K562 (cell line): ENCODE data around the gene PRTN3. TPM values are rescaled to one million over a fixed set of nuclear protein-coding genes. Genes with fewer than 3 reads are reported as not detected.
A peak's percentile ranks its signal among the peaks of the same experiment; 100 is the strongest.

Experiments
- ATAC-seq: fragments of 200-7000 bp; cut with Tn5 transposase; 3 replicates; pipeline ENCODE4 v1.9.1; 2020; ENCODE audit warnings: moderate library complexity
- BruUV-seq: library from RNA; stranded (reverse); fragments of 400-500 nt; replicated peaks from 2 replicates; lab custom pipeline; 2021; lab: Mats Ljungman, UMichigan
- CTCF ChIA-PET: fragments of 300-600 bp; formaldehyde crosslinking; extraction: SDS; loops from one replicate; lab custom pipeline; 2021; ENCODE audit warnings: low intra/inter-chr PET ratio; lab: Yijun Ruan, JAX
- POLR2A ChIA-PET: fragments of 300-600, 350-650 bp; sonication (Branson Sonifier 250); formaldehyde crosslinking; extraction: SDS; loops from one replicate; lab custom pipeline; 2021; ENCODE audit warnings: antibody characterized with exemption, inconsistent platforms; lab: Yijun Ruan, JAX
- DNase-seq, 4 experiments: peaks; one replicate each; pipeline versions ENCODE4 v3.0.0 to v3.0.0-alpha.2; 2011 to 2018; ENCODE audit warnings: low spot score in 3 of 4, mixed read lengths in 3 of 4; ENCODE audit errors: extremely low read depth in 1 of 4
- FAIRE-seq: peaks from 2 replicates; lab custom pipeline; 2011; peaks lifted over from hg19 to GRCh38; lab: Jason Lieb, UNC
- H2AFZ ChIP-seq: 2 replicates; pipeline ENCODE4 v1.6.0; 2011; ENCODE audit warnings: low read depth, low read length, control low read depth, inconsistent platforms
- H3K27ac ChIP-seq: fragments of 200-600 bp; 3 replicates; pipeline ENCODE4 v1.8.0; 2011; ENCODE audit warnings: low read depth, mild to moderate bottlenecking, control low read depth, inconsistent platforms, low read length, moderate library complexity, mixed read lengths; ENCODE audit errors: extremely low read depth
- H3K27me3 ChIP-seq, 2 experiments: fragments of 300-600 bp in 1 of 2; 2 replicates in 1 of 2; 3 replicates in 1 of 2; pipeline versions ENCODE4 v1.6.0 to v1.8.0; 2011; ENCODE audit warnings: inconsistent platforms in 2 of 2, low read length in 2 of 2, mild to moderate bottlenecking in 1 of 2, mixed read lengths in 1 of 2, moderate library complexity in 1 of 2; ENCODE audit not compliant: control insufficient read depth in 2 of 2, insufficient read depth in 2 of 2
- H3K36me3 ChIP-seq: fragments of 300-600 bp; 3 replicates; pipeline ENCODE4 v1.8.0; 2011; ENCODE audit warnings: mild to moderate bottlenecking, low read length, inconsistent platforms; ENCODE audit not compliant: control insufficient read depth, insufficient read depth
- H3K4me1 ChIP-seq, 2 experiments: fragments of 200-600 bp in 1 of 2; replicated peaks in 1 of 2; 2 replicates in 1 of 2; 3 replicates in 1 of 2; pipeline versions ENCODE4 v1.5.1 to v1.8.0; 2011; ENCODE audit warnings: inconsistent platforms in 2 of 2, low read length in 2 of 2, mild to moderate bottlenecking in 1 of 2, mixed read lengths in 1 of 2, moderate library complexity in 1 of 2; ENCODE audit not compliant: control insufficient read depth in 2 of 2, insufficient read depth in 2 of 2
- H3K4me2 ChIP-seq: 2 replicates; pipeline ENCODE4 v1.6.1; 2011; ENCODE audit warnings: low read length, control low read depth, inconsistent platforms, mixed read lengths; ENCODE audit not compliant: insufficient read depth
- H3K4me3 ChIP-seq: fragments of 200-600 bp; sonication (generic), shearing (Covaris generic); 2 replicates; pipeline ENCODE4 v1.5.1; 2016; ENCODE audit warnings: control low read depth, inconsistent platforms
- H3K79me2 ChIP-seq: fragments of 200-600 bp; 3 replicates; pipeline ENCODE4 v1.8.0; 2011; ENCODE audit warnings: low read length, inconsistent platforms; ENCODE audit not compliant: control insufficient read depth, insufficient read depth
- H3K9ac ChIP-seq, 2 experiments: 2 replicates each; pipeline versions ENCODE4 v1.6.0 to v1.6.1; 2011; ENCODE audit warnings: low read depth in 2 of 2, low read length in 2 of 2, control low read depth in 1 of 2, inconsistent platforms in 1 of 2, mild to moderate bottlenecking in 1 of 2, mixed read lengths in 1 of 2; ENCODE audit not compliant: insufficient read depth in 1 of 2
- H3K9me1 ChIP-seq: one replicate; pipeline ENCODE4 v1.6.0; 2011; ENCODE audit warnings: inconsistent platforms, mild to moderate bottlenecking, low read length, moderate library complexity; ENCODE audit not compliant: control insufficient read depth, insufficient read depth
- H3K9me3 ChIP-seq: replicated peaks from 2 replicates; pipeline ENCODE4 v1.5.1; 2011; ENCODE audit warnings: low read depth, low read length, inconsistent platforms; ENCODE audit not compliant: control insufficient read depth, insufficient read depth
- H4K20me1 ChIP-seq: replicated peaks from 2 replicates; pipeline ENCODE4 v1.6.1; 2011; ENCODE audit warnings: low read length, inconsistent platforms, mixed read lengths; ENCODE audit not compliant: control insufficient read depth, insufficient read depth
- BRF1 ChIP-seq: IDR thresholded peaks from 3 replicates; pipeline ENCODE4 v1.6.1; 2011; ENCODE audit warnings: borderline replicate concordance, mild to moderate bottlenecking; ENCODE audit not compliant: insufficient read length; ENCODE audit errors: extremely low read depth
- CBX3 ChIP-seq, 2 experiments: IDR thresholded peaks; 1 replicate in 1 of 2; 2 replicates in 1 of 2; pipeline ENCODE4 v1.6.1; 2012; ENCODE audit warnings: inconsistent platforms in 2 of 2, low read length in 2 of 2, borderline replicate concordance in 1 of 2, control low read depth in 1 of 2
- CTCF ChIP-seq, 3 experiments: IDR thresholded peaks in 2 of 3; conservative IDR thresholded peaks in 1 of 3; 2 replicates each; pipeline ENCODE4 v1.5.1; 2011 to 2012; ENCODE audit warnings: low read length in 3 of 3, mild to moderate bottlenecking in 3 of 3, control low read depth in 2 of 3, improper control_type of control experiment in 1 of 3, inconsistent platforms in 1 of 3, low read depth in 1 of 3, mixed read lengths in 1 of 3, moderate library complexity in 1 of 3; ENCODE audit not compliant: insufficient read depth in 2 of 3
- ELF1 ChIP-seq: fragments of 200-800 bp; sonication (Bioruptor generic); IDR thresholded peaks from 2 replicates; pipeline ENCODE4 v1.6.1; 2016; ENCODE audit warnings: missing genetic modification characterization, missing compliant biosample characterization
- FIP1L1 ChIP-seq: fragments of 200-400 bp; formaldehyde crosslinking; IDR thresholded peaks from 2 replicates; pipeline ENCODE4 v1.6.1; 2018; ENCODE audit warnings: mild to moderate bottlenecking, low read depth, low read length; ENCODE audit not compliant: poor library complexity, severe bottlenecking
- GATAD2B ChIP-seq: fragments of 450-650 bp; IDR thresholded peaks from 2 replicates; pipeline ENCODE4 v1.6.1; 2017; ENCODE audit warnings: mild to moderate bottlenecking, borderline replicate concordance
- HMGN3 ChIP-seq: IDR thresholded peaks from 2 replicates; pipeline ENCODE4 v1.6.1; 2011; ENCODE audit warnings: borderline replicate concordance, low read depth, mild to moderate bottlenecking, mixed read lengths, low read length; ENCODE audit not compliant: insufficient read length; ENCODE audit errors: extremely low read depth
- MYBL2 ChIP-seq, 2 experiments: fragments of 450-650 bp in 1 of 2; sonication (generic) in 1 of 2; formaldehyde crosslinking in 1 of 2; IDR thresholded peaks; 2 replicates each; pipeline versions ENCODE4 v1.6.1 to v1.8.1; 2017 to 2022; ENCODE audit warnings: borderline replicate concordance in 1 of 2, inconsistent platforms in 1 of 2, low read depth in 1 of 2, mild to moderate bottlenecking in 1 of 2, missing genetic modification reagents in 1 of 2, moderate library complexity in 1 of 2
- NFIC ChIP-seq: fragments of 450-650 bp; IDR thresholded peaks from 2 replicates; pipeline ENCODE4 v1.6.1; 2017; ENCODE audit warnings: mild to moderate bottlenecking, inconsistent platforms
- POLR2A ChIP-seq: fragments of 450-650 bp; conservative IDR thresholded peaks from 2 replicates; pipeline ENCODE4 v1.6.1; 2016
- POLR2G ChIP-seq: fragments of 200-400 bp; formaldehyde crosslinking; IDR thresholded peaks from 2 replicates; pipeline ENCODE4 v1.6.1; 2017; ENCODE audit warnings: low read depth, mild to moderate bottlenecking, antibody characterized with exemption, low read length, moderate library complexity
- TGIF2 ChIP-seq: sonication (generic); formaldehyde crosslinking; IDR thresholded peaks from 2 replicates; pipeline ENCODE4 v1.8.1; 2022; ENCODE audit warnings: mild to moderate bottlenecking, missing genetic modification reagents, moderate library complexity
- ZBTB49 ChIP-seq: sonication (generic); formaldehyde crosslinking; IDR thresholded peaks from 2 replicates; pipeline ENCODE4 v1.8.0; 2022; ENCODE audit warnings: missing genetic modification reagents, mild to moderate bottlenecking, borderline replicate concordance
- ZNF347 ChIP-seq: fragments of 450-650 bp; formaldehyde crosslinking; IDR thresholded peaks from 2 replicates; pipeline ENCODE4 v1.4.0; 2020; ENCODE audit warnings: low read depth, mild to moderate bottlenecking, moderate library complexity
- ZNF449 ChIP-seq: fragments of 250-450 bp; sonication (Bioruptor Pico); IDR thresholded peaks from 2 replicates; pipeline ENCODE4 v1.8.0; 2022; ENCODE audit warnings: moderate library complexity, mild to moderate bottlenecking, inconsistent platforms
- WGBS: fragments of 100-300 bp; shearing (Covaris generic); methylation state at CpG from one replicate; pipeline ENCODE4 v1.1.6; 2016; ENCODE audit warnings: low coverage, mixed read lengths; ENCODE audit not compliant: insufficient coverage; ENCODE audit errors: missing lambda C conversion rate; 5-methylcytosine and 5-hydroxymethylcytosine counted together
- in situ Hi-C: fragments of 300-500 bp; cut with MboI; formaldehyde crosslinking; loops from 4 replicates; pipeline ENCODE4 v1.15.0; 2018; ENCODE audit warnings: inconsistent platforms, mixed read lengths
- intact Hi-C: fragments of 100-400 bp; cut with micrococcal nuclease; formaldehyde crosslinking; loops from 2 replicates; pipeline ENCODE4 v1.14.2; 2022
- polyA plus RNA-seq, 8 experiments: library from polyadenylated mRNA; depleted of rRNA in 4 of 8; stranded (reverse) in 5 of 8; unstranded in 3 of 8; fragments of >200 nt; fragmentation: Nextera tagmentation in 2 of 8; fragmentation: Illumina TruSeq in 1 of 8; extraction: Ambion mirVana in 2 of 8; extraction: Trizol in 1 of 8; gene quantifications; 2 replicates each; pipeline versions ENCODE4 v1.2.1 to v1.2.3, GENCODE V29; 2011 to 2014; ENCODE audit warnings: inconsistent platforms in 1 of 8, missing spikeins in 1 of 8
- total RNA-seq, 7 experiments: library from RNA; depleted of rRNA in 6 of 7; stranded (reverse); fragments of >200 nt in 6 of 7; fragmentation: Illumina TruSeq in 2 of 7; extraction: Trizol in 2 of 7; gene quantifications; 2 replicates each; pipeline versions ENCODE4 v1.2.1 to v1.2.3, GENCODE V29; 2011 to 2021; ENCODE audit warnings: low replicate concordance in 1 of 7

PRTN3 gene
- total and polyA plus RNA-seq, 9 of the 15 experiments (the other 6 are each of a cell fraction or from before 2014, with no cell fraction given): 0.14 to 0.86 (median 0.43) TPM; not detected in 3

- Histone ChIP-seq H2AFZ (no peak overlapping the region), H3K27me3 (no peaks in the 10 kb centered on the region), H4K20me1 (peaks cover 66% of the 10 kb centered on the region), H3K4me1 (peaks cover 22 to 80% of the 10 kb centered on the region in 2 experiments), H3K9ac (peak overlapping the region in 1 of 2 experiments; percentile 94; a peak in 3 of 4 replicates), H3K79me2 (peaks cover 96% of the 10 kb centered on the region), H3K9me3 (no peaks in the 10 kb centered on the region; the same call in 1 of the 2 replicates), H3K9me1 (peaks cover 16% of the 10 kb centered on the region), H3K4me2 (no peak overlapping the region), H3K27ac (peak overlapping the region; percentile 98; the same call in 1 of the 3 replicates), H3K36me3 (peaks cover 89% of the 10 kb centered on the region), H3K4me3 (peak overlapping the region; percentile 99; the same call in 1 of the 2 replicates)
- in situ Hi-C loops: no loop called here
- intact Hi-C loops: no loop called here
- no peak for ATAC-seq
- peak in 2 of 4 experiments; percentile 14 to 17 for DNase-seq
- no TSS peak for BruUV-seq
- WGBS: 91% methylated on average over 23 of the region's 23 CpGs
- CTCF ChIA-PET: no interaction called here
- POLR2A ChIA-PET: interaction anchor here (1.4 to 2.1 kb wide), 2 partner anchors 8 to 9 kb away, joined by 3 to 8 read pairs; no protein-coding TSS in a partner anchor
- FAIRE-seq: no peak
- no peak for TF ChIP-seq ZNF449
- no peak for TF ChIP-seq HMGN3
- TF ChIP-seq ZBTB49 (CRISPR knock-in tag): no peak
- TF ChIP-seq TGIF2 (CRISPR knock-in tag): no peak
- TF ChIP-seq GATAD2B: no peak
- peak; percentile 59; the same call in 1 of the 2 replicates for TF ChIP-seq POLR2G
- no peak for TF ChIP-seq CBX3 (IDR thresholded peaks at IDR 0.05; ENCODE audit: borderline replicate concordance in 1 of 2, low read length in 2 of 2)
- TF ChIP-seq FIP1L1: peak; percentile 1
- no peak for TF ChIP-seq ELF1 (tag)
- TF ChIP-seq BRF1: no peak
- TF ChIP-seq POLR2A: 0 out of 2 replicates have a peak, but pooled peaks have one; percentile 17
- no peak for TF ChIP-seq MYBL2 (IDR thresholded peaks at IDR 0.05; ENCODE audit: low read depth)
- no peak for TF ChIP-seq MYBL2 (CRISPR knock-in tag; IDR thresholded peaks at IDR 0.05; ENCODE audit: borderline replicate concordance)
- TF ChIP-seq NFIC: no peak
- no peak for TF ChIP-seq CTCF (IDR thresholded peaks at IDR 0.05 in 2 of 3, conservative IDR thresholded peaks at IDR 0.05 in 1 of 3; ENCODE audit: insufficient read depth in 2 of 3, low read depth in 1 of 3, low read length in 3 of 3)
- TF ChIP-seq ZNF347 (CRISPR knock-in tag): no peak
These were observed 38.8 kb upstream of the PRTN3 start for GRCh38 chr19:801861-802497.
